Measurements from ENCODE around the gene SH3TC1. TPM values are rescaled to one million over a fixed set of nuclear protein-coding genes. Genes with fewer than 3 reads are reported as not detected.

Gene SH3TC1
- total and polyA plus RNA-seq, 2 of the 8 experiments (the other 6 are each of a cell fraction or from before 2014, with no cell fraction given), result 0.15 TPM; not detected in 1

DNA sequence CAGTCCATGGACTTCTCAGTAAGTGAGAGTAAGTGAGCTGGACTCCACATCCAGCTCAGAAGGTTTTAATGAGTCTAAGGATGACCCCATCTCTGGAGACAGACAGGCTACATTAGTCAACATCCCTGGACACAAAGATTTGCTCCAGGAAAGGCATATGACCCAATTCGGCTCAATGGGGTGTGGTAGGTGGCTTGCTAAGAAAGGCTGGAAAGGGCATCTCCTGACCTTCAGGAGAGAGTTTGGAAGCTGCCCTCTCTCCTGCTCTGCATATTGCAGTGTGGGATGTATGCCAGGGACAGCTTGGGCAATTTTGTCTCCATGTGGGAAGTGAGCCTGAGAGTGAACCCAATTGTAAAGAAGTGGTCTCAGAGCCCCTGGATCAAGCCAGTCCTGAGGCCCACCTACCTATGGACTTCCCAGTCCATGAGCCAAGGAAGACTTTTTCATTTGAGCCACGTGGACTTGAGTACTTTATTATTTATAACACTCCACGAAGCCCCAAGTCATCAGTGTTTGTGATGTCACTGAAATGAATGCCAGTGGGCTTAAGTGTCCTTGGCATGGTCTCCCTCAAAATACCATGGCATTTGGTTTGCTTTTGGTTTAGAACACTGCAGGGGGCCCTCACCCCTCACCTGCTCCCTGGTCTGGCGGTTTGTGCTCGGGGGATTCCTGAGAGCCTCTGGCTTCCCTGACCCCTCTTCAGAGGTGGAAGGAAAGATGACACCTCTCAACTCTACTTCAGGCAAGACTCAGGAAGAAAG lies 30.1 kb upstream of the SH3TC1 start:
- H3K4me1 ChIP-seq (replicated peaks in 1 of 4; ENCODE audit: control insufficient read depth in 3 of 4, insufficient read depth in 4 of 4, low read length in 3 of 4), result no peaks in the 10 kb centered on the region
- H3K56ac ChIP-seq (replicated peaks; ENCODE audit: insufficient read length, low read depth, low read length), result no peak overlapping the region
- H3K23ac ChIP-seq (ENCODE audit: insufficient read length), result no peak overlapping the region
- peaks cover 0 to 5% of the 10 kb centered on the region in 2 experiments for H4K20me1 ChIP-seq (replicated peaks in 1 of 2; ENCODE audit: control insufficient read depth in 1 of 2, insufficient read depth in 2 of 2, low read length in 2 of 2)
- no peak overlapping the region for H2BK120ac ChIP-seq (replicated peaks; ENCODE audit: low read depth, low read length)
- no peak overlapping the region for H4K91ac ChIP-seq (replicated peaks; ENCODE audit: insufficient read length, low read length)
- no peaks in the 10 kb centered on the region for H3K79me1 ChIP-seq (ENCODE audit: low read depth, low read length)
- no peak overlapping the region for H3K4ac ChIP-seq (replicated peaks; ENCODE audit: insufficient read length, low read depth, low read length)
- ChIA-PET CTCF (ENCODE audit: partially characterized antibody) (interaction anchor here (0.6 to 3.2 kb wide), 18 partner anchors 7 to 182 kb away, joined by 3 to 20 read pairs (median 4); no protein-coding TSS in a partner anchor), POLR2A (ENCODE audit: partially characterized antibody) (no interaction called here)
- no peak overlapping the region for H4K5ac ChIP-seq (ENCODE audit: insufficient read length, low read depth, low read length)
- H3K27ac ChIP-seq (ENCODE audit: low read depth, low read length), result no peak overlapping the region
- H4K8ac ChIP-seq (ENCODE audit: extremely low read depth, insufficient read depth, low read length), result no peak overlapping the region
- no peaks in the 10 kb centered on the region; a peak in 1 of 7 replicates for H3K27me3 ChIP-seq (replicated peaks in 1 of 4; ENCODE audit: control insufficient read depth in 3 of 4, extremely low read depth in 1 of 4, insufficient read depth in 3 of 4, low read length in 3 of 4)
- no peak for FAIRE-seq
- H3K9ac ChIP-seq (replicated peaks in 1 of 4; ENCODE audit: extremely low read depth in 1 of 4, low read depth in 3 of 4, low read length in 3 of 4), result no peak overlapping the region
- H2AFZ ChIP-seq (ENCODE audit: low read length), result no peak overlapping the region
- no peak overlapping the region for H3K4me2 ChIP-seq (ENCODE audit: insufficient read depth in 1 of 2, low read depth in 2 of 2, low read length in 2 of 2)
- DNase-seq (ENCODE audit: low read depth in 1 of 2, low spot score in 2 of 2), result no peak
- no peak for TF ChIP-seq GABPA (IDR thresholded peaks at IDR 0.05; ENCODE audit: borderline replicate concordance, insufficient read depth, low read length)
- TF ChIP-seq TAF1 (IDR thresholded peaks at IDR 0.05; ENCODE audit: low read depth, low read length), result no peak
- TF ChIP-seq SP2 (IDR thresholded peaks at IDR 0.05; ENCODE audit: low read length), result no peak
- no peak for TF ChIP-seq RNF2 (IDR thresholded peaks at IDR 0.05; ENCODE audit: borderline replicate concordance, low read depth, low read length, missing control alignments, poor library complexity, severe bottlenecking)
- TF ChIP-seq POLR2A (IDR thresholded peaks at IDR 0.05; ENCODE audit: control extremely low read depth in 1 of 2, low read depth in 2 of 2, low read length in 2 of 2), result no peak
- no peak for TF ChIP-seq SIN3A (conservative IDR thresholded peaks at IDR 0.05 in 1 of 2, IDR thresholded peaks at IDR 0.05 in 1 of 2; ENCODE audit: low read depth in 1 of 2, low read length in 2 of 2)
- TF ChIP-seq POLR2AphosphoS5 (IDR thresholded peaks at IDR 0.05; ENCODE audit: low read depth, low read length), result no peak
- no peak for TF ChIP-seq YY1 (IDR thresholded peaks at IDR 0.05; ENCODE audit: low read depth, low read length)
- TF ChIP-seq RXRA (IDR thresholded peaks at IDR 0.05; ENCODE audit: insufficient read depth, low read depth, low read length), result no peak
- no peak for TF ChIP-seq CHD2 (IDR thresholded peaks at IDR 0.05; ENCODE audit: low read length)
- TF ChIP-seq POU5F1 (IDR thresholded peaks at IDR 0.05; ENCODE audit: low read depth, low read length), result no peak
- TF ChIP-seq, protein P1, sequence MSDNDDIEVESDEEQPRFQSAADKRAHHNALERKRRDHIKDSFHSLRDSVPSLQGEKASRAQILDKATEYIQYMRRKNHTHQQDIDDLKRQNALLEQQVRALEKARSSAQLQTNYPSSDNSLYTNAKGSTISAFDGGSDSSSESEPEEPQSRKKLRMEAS (IDR thresholded peaks at IDR 0.05), result no peak
- no peak for TF ChIP-seq CEBPB (IDR thresholded peaks at IDR 0.05; ENCODE audit: low read depth, low read length)
- H2AK5ac ChIP-seq (ENCODE audit: low read depth, low read length), result no peak overlapping the region
- WGBS, 2 experiments (ENCODE audit: extremely low coverage in 1 of 2, insufficient coverage in 1 of 2, insufficient read length in 1 of 2, insufficient replicate concordance in 2 of 2, low coverage in 1 of 2, low lambda C conversion rate in 2 of 2, missing lambda C conversion rate in 1 of 2), result 85% methylated on average over 5 of the region's 5 CpGs; no CpG with 5 or more reads in 1 of the 2 experiments
- H3K4me3 ChIP-seq (ENCODE audit: extremely low read depth in 1 of 4, insufficient read depth in 2 of 4, low read depth in 3 of 4, low read length in 4 of 4), result no peak overlapping the region
- H3K79me2 ChIP-seq (ENCODE audit: control insufficient read depth in 1 of 2, insufficient read depth in 2 of 2, low read length in 2 of 2), result no peaks in the 10 kb centered on the region
- H2BK20ac ChIP-seq (ENCODE audit: low read length), result no peak overlapping the region
- H3K23me2 ChIP-seq (ENCODE audit: low read depth, low read length), result peaks cover 11% of the 10 kb centered on the region; the same call in 1 of the 2 replicates
- no peak overlapping the region for H2BK5ac ChIP-seq (ENCODE audit: low read depth, low read length)
- no peaks in the 10 kb centered on the region for H3K36me3 ChIP-seq (ENCODE audit: control insufficient read depth in 2 of 4, insufficient read depth in 4 of 4, low read length in 3 of 4)
- H3K14ac ChIP-seq (ENCODE audit: insufficient read length), result no peak overlapping the region
- no peak overlapping the region for H2BK15ac ChIP-seq (ENCODE audit: low read length)
- H3K18ac ChIP-seq (ENCODE audit: extremely low read depth, low read length), result no peak overlapping the region
- no peak overlapping the region for H2BK12ac ChIP-seq (ENCODE audit: low read depth, low read length)
- H3K9me3 ChIP-seq (ENCODE audit: insufficient read depth in 2 of 2, low read depth in 1 of 2, low read length in 1 of 2), result peaks cover 9 to 13% of the 10 kb centered on the region in 2 experiments
